NCI-H345 (cell line): ENCODE measurements around the gene FAXC.
A peak's percentile ranks its signal among the peaks of the same experiment; 100 is the strongest.
"Not testable (repeated sequence)": the region's sequence is repeated elsewhere in the genome, so short reads cannot be mapped to it uniquely, and the experiment has no call there.

Source experiments
- DNase-seq: peaks from one replicate; lab custom pipeline; 2025; lab: John Stamatoyannopoulos, UW

The FAXC gene

GRCh38 chr6:99285881-99286280, 63.6 kb downstream of the FAXC start:
- no peak for DNase-seq

GRCh38 chr6:99282479-99283062, 66.9 kb downstream of the FAXC start:
- peak; percentile 1 for DNase-seq

- no peak for DNase-seq
These were observed 72.7 kb downstream of the FAXC start for GRCh38 chr6:99276747-99277146.

DNA sequence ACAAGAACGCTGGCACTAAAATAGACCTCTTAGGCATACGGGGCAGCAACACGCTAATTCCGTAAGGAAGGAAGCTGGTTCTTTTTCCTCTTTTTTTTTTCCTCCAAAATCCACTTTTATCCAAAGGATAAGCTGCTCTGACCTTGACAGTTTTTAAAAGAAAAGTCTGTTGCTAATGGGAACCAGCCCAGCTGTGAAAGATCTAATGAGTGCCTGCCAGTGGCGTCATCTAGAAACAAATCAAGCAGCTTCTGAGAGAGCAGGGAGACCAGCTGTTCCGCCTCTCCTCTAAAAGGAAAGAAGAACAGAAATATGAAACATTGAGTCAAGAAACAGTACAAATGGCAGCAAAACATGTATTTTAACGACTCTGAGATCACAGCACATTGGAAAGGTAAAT, 78.6 kb downstream of the FAXC start:
- DNase-seq = no peak

DNA sequence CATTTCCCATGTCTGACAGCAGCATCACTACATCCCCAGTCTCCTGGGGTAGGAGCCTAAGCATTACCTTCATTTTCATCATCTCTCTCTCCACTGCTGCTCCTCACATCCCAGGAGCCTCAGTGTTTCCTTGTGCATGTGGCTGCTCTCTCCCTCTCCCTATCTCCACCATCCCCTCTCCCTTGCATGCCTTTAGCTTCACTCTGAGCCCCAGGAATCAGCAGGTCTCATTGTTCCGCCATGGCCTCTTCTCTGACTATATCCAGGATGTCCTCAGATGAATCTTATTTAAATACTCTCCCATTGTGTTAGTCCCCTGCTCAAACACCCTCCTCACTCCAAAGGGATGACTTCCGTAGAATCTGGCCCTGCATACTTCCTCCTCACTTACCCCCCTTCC, 79.4 kb downstream of the FAXC start:
- no peak for DNase-seq

- DNase-seq = no peak
These were observed 80.3 kb downstream of the FAXC start for GRCh38 chr6:99269207-99269606.

- DNase-seq = not testable (repeated sequence)
These were observed 82.5 kb downstream of the FAXC start for GRCh38 chr6:99266996-99267395.

- not testable (repeated sequence) for DNase-seq
These were observed 84.0 kb downstream of the FAXC start for GRCh38 chr6:99265447-99265846.

DNA sequence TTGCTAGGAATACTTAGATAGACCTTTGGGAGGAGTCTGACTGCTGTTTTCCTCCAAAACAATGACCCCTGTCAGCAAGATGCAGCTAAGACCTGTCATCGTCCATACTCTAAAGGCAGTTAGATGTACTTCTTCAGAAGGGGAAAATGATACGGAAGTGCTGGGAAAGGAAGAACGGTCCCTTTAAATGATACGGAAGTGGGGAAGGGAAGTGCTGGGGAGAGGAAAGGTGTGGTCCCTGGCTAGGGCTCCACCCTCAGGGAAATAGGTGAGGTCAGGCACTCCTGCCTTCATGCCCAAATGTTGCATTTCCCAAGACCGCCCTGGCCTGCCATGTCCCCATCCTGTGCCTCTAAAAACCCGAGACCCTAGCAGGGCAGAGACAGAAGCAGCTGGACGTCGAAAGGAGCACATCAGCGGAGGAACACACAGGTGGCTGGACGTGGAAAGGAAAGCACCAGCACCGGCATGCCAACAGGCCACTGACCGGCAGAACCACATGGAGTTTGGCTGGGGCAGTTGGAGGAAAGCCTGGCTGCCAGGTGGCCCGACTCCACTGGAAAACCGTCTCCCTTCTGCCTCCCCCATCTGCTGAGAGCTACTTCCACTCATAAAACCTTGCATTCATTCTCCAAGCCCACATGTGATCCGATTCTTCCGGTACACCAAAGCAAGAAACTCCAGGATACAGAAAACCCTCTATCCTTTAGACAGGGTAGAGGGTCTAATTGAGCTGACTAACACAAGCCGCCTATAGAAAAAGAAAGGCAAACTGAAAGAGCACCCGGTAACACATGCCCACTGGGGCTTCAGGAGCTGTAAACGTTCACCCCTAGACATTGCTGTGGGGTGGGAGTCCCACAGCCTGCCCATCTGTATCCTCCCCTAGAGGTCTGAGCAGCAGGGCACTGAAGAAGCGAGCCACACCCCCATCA, 94.6 kb downstream of the FAXC start:
- DNase-seq = no peak

DNA sequence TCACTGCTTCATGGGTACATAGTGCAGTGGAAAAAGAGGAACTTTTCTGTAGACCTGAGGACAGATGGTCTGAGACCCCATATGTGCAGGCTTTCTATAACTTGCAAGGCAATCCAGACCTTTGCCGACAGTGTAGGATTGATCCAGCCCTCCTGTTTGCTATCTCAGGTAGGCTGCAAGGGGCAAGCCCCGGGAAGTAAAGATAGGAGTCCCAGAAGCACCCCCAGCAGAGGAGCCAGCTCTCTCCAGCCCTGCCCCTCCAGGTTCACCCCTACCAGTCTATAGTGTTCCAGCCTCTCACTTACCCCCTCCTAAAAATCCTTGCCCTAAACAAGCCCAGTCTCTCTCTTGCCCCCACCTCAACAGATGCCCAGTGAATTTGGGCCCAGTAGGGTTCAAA, 96.2 kb downstream of the FAXC start:
- DNase-seq = no peak

DNA sequence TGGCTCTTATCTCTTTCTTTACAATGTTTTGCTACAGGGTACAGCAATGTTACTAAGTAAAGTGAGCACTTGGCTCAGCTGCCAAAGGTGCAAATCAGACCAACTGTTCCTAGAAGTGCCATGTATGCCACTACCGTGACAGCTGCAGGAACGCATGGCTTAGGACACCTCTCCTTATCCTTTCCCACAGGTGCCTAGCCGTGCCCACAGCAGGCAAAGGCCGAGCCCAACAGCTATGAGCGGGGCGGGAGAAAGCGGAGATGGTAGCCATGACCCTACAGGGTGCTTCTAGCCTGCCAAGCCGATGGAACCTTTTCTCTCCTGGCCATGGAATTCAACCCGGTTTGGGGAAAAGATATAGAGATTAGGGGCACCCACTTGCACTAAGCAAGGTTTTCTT, 97.1 kb downstream of the FAXC start:
- no peak for DNase-seq

- DNase-seq = no peak
These were observed 99.0 kb downstream of the FAXC start for GRCh38 chr6:99250476-99250875.

GRCh38 chr6:99246602-99247001, 102.9 kb downstream of the FAXC start:
- no peak for DNase-seq

- peak; percentile 18 for DNase-seq
These were observed 107.5 kb downstream of the FAXC start for GRCh38 chr6:99241905-99242534.

DNA sequence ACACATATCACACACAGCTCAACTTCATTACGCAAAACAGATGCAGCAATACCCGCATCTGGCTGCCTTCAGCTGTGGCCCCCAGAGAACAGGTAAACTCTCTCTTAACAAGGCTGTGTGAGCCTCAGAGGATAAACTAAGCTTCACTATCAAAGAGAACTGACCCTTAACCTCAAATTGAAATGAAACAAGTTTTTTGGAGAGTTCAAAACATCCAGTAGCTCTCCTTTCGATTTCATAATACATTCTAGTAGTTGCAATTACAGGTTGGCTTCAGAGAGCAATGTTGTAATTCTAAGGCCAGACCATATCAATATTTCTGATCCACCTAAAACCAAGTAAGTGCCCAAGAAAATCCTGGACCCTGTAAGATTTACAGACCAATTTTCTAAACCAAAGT, 113.5 kb downstream of the FAXC start:
- DNase-seq = no peak

- DNase-seq = no peak
These were observed 116.3 kb downstream of the FAXC start for GRCh38 chr6:99233219-99233618.

DNA sequence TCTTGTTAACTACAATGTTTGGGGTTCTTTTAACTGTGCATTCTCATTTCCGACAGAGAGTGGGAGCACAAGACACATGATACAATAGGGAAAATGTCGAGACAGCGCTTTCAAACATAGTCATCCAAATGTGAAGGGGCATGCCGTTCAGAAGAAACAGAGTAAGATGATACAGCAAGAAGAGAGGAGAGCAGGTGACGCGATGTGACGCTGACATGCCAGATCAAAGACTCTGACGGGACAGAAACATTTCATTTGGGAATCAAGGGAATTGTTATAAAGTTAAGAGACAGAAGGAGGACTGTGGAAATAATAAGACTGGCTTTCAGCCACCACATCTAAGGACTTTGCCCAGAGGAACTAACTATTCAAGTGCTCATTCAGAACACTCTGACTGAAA, 117.4 kb downstream of the FAXC start:
- no peak for DNase-seq

- DNase-seq = no peak
These were observed 124.3 kb downstream of the FAXC start for GRCh38 chr6:99225172-99225571.
